GM20000 (cell line): ENCODE measurements around the gene TBCK.

Source experiments
- DNase-seq: peaks from one replicate; pipeline ENCODE4 v3.0.0; 2012; ENCODE audit warnings: low spot score
- CTCF ChIP-seq: IDR thresholded peaks from 2 replicates; pipeline ENCODE4 v1.5.1; 2012; ENCODE audit warnings: mild to moderate bottlenecking, control low read depth; ENCODE audit errors: extremely low read depth, missing control alignments

Gene TBCK

GRCh38 chr4:106034751-106035150 is 281.3 kb downstream of the TBCK start:
- TF ChIP-seq CTCF = no peak
- DNase-seq = no peak

GRCh38 chr4:106034220-106034619 is 281.8 kb downstream of the TBCK start:
- DNase-seq = no peak
- TF ChIP-seq CTCF = no peak

- TF ChIP-seq CTCF = no peak
- no peak for DNase-seq
Observed at GRCh38 chr4:106033469-106033868, 282.5 kb downstream of the TBCK start.

- no peak for TF ChIP-seq CTCF
- DNase-seq = no peak
Observed at GRCh38 chr4:106032851-106033286, 283.1 kb downstream of the TBCK start.

GRCh38 chr4:106022454-106022853 is 293.6 kb downstream of the TBCK start:
- no peak for DNase-seq
- no peak for TF ChIP-seq CTCF

- no peak for DNase-seq
- no peak for TF ChIP-seq CTCF
Observed at GRCh38 chr4:106021737-106022410, 294.1 kb downstream of the TBCK start.

- no peak for TF ChIP-seq CTCF
Observed at GRCh38 chr4:106019771-106020170, 296.2 kb downstream of the TBCK start.

More at GRCh38 chr4:106019771-106020170, 296.2 kb downstream of the TBCK start:
- DNase-seq = no peak
